Endodermal cell (in vitro differentiated cells): ENCODE data around the gene LILRB3. TPM values are rescaled to one million over a fixed set of nuclear protein-coding genes. Genes with fewer than 3 reads are reported as not detected.
A peak's percentile ranks its signal among the peaks of the same experiment; 100 is the strongest.

ENCODE experiments used
- DNase-seq: peaks from one replicate; pipeline ENCODE4 v3.0.0-alpha.2; 2017
- H3K27ac ChIP-seq: 2 replicates; pipeline ENCODE4 v1.5.1; 2013; ENCODE audit warnings: mild to moderate bottlenecking, low read depth, low read length, moderate library complexity
- H3K27me3 ChIP-seq: 2 replicates; pipeline ENCODE4 v1.6.1; 2013; ENCODE audit warnings: mild to moderate bottlenecking, low read length, moderate library complexity; ENCODE audit not compliant: insufficient read depth, control insufficient read depth, poor library complexity, severe bottlenecking
- H3K36me3 ChIP-seq: 2 replicates; pipeline ENCODE4 v1.7.0; 2013; ENCODE audit warnings: mild to moderate bottlenecking, low read length, moderate library complexity; ENCODE audit not compliant: control insufficient read depth, insufficient read depth
- H3K4me1 ChIP-seq: one replicate; pipeline ENCODE4 v1.7.0; 2013; ENCODE audit warnings: low read length; ENCODE audit not compliant: control insufficient read depth, insufficient read depth
- H3K4me3 ChIP-seq: 2 replicates; pipeline ENCODE4 v1.5.1; 2013; ENCODE audit warnings: mild to moderate bottlenecking, low read length, moderate library complexity
- H3K9ac ChIP-seq: 2 replicates; pipeline ENCODE4 v1.6.1; 2013; ENCODE audit warnings: mild to moderate bottlenecking, low read length, moderate library complexity; ENCODE audit not compliant: poor library complexity, severe bottlenecking; ENCODE audit errors: extremely low read depth
- H3K9me3 ChIP-seq: 2 replicates; pipeline ENCODE4 v1.6.1; 2013; ENCODE audit warnings: mild to moderate bottlenecking, low read length, moderate library complexity; ENCODE audit not compliant: control insufficient read depth
- H3K27ac Mint-ChIP-seq: 2 replicates; pipeline ENCODE4 v1.8.0; 2020; ENCODE audit warnings: mixed read lengths
- H3K27me3 Mint-ChIP-seq: 2 replicates; pipeline ENCODE4 v1.8.0; 2021; ENCODE audit warnings: mild to moderate bottlenecking, mixed read lengths; ENCODE audit not compliant: insufficient read depth
- H3K36me3 Mint-ChIP-seq: 2 replicates; pipeline ENCODE4 v1.8.0; 2020; ENCODE audit warnings: low read depth, mixed read lengths
- H3K4me1 Mint-ChIP-seq: 2 replicates; pipeline ENCODE4 v1.8.0; 2020; ENCODE audit warnings: mixed read lengths
- H3K4me3 Mint-ChIP-seq: 2 replicates; pipeline ENCODE4 v1.8.0; 2020; ENCODE audit warnings: mild to moderate bottlenecking, moderate library complexity, mixed read lengths
- H3K9me3 Mint-ChIP-seq: 2 replicates; pipeline ENCODE4 v1.8.0; 2020; ENCODE audit warnings: mild to moderate bottlenecking, mixed read lengths
- CTCF ChIP-seq: fragments of 200-600 bp; sonication (generic); conservative IDR thresholded peaks from 2 replicates; pipeline ENCODE4 v1.5.0; 2021; ENCODE audit warnings: antibody characterized with exemption, mild to moderate bottlenecking
- WGBS, 2 experiments: methylation state at CpG; one replicate each; pipeline versions ENCODE4 v1.1.5 to v1.1.7; 2013; ENCODE audit warnings: missing lambda C conversion rate in 2 of 2, mixed read lengths in 1 of 2; ENCODE audit not compliant: insufficient coverage in 1 of 2, insufficient read length in 1 of 2; 5-methylcytosine and 5-hydroxymethylcytosine counted together
- total RNA-seq, 2 donors: library from RNA; stranded (reverse); fragmentation: NEBNext Ultra II Directional in 1 of 2; extraction: Animal tissue kit (Norgen Biotek cat#: 25700) in 1 of 2; gene quantifications; 2 replicates in 1 of 2; 3 replicates in 1 of 2; pipeline ENCODE4 v1.2.1, GENCODE V29; 2021

LILRB3 gene
- total RNA-seq, 2 donors from 2014 or later: not detected

- H3K4me1 ChIP-seq: no peaks in the 10 kb centered on the region
- peaks cover 44% of the 10 kb centered on the region for H3K36me3 Mint-ChIP-seq
- no peak overlapping the region for H3K27ac Mint-ChIP-seq
- H3K27ac ChIP-seq: no peak overlapping the region
- H3K27me3 ChIP-seq: no peaks in the 10 kb centered on the region
- H3K9me3 Mint-ChIP-seq: no peaks in the 10 kb centered on the region
- H3K9ac ChIP-seq: no peak overlapping the region
- 93 to 97% methylated on average over 5 to 11 of the region's 11 CpGs for WGBS, 2 experiments
- H3K9me3 ChIP-seq: no peaks in the 10 kb centered on the region
- peak overlapping the region; percentile 76 for H3K4me3 Mint-ChIP-seq
- H3K4me1 Mint-ChIP-seq: peaks cover 10% of the 10 kb centered on the region
- H3K4me3 ChIP-seq: no peak overlapping the region
- no peak for DNase-seq
- H3K27me3 Mint-ChIP-seq: no peaks in the 10 kb centered on the region
- peaks cover 36% of the 10 kb centered on the region for H3K36me3 ChIP-seq
- no peak for TF ChIP-seq CTCF
Observed at GRCh38 chr19:54193011-54193410, 29.8 kb downstream of the LILRB3 start.

GRCh38 chr19:54191811-54192453 is 30.9 kb downstream of the LILRB3 start:
- 68% methylated on average over 9 to 19 of the region's 19 CpGs for WGBS, 2 experiments

DNA sequence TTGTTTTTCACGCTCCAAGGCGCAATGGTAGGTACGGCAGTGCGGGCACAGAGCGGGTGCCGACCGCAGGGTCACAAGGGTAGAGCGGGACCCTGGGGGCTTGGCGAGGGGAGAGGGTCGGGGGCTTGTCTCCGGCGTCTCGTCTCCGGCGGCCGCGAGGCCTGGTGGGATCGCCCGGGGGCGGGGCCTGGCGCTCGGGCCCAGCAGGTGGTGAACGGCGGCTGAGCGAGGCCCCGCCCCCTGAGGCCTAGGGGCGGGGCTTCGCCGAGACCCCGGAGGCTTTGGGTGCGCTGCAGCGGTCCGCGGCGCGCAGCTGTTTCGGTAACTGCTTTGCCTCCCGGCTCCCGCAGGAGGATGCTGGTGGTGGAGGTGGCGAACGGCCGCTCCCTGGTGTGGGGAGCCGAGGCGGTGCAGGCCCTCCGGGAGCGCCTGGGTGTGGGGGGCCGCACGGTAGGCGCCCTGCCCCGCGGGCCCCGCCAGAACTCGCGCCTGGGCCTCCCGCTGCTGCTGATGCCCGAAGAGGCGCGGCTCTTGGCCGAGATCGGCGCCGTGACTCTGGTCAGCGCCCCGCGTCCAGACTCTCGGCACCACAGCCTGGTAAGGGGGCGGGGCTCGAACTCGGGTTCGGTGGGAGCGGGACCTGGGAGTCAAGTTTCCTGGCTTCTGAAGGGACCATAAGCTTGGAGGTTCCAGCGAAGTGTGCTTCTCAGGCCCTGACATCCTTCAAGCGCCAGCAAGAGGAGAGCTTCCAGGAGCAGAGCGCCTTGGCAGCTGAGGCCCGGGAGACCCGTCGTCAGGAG is 31.6 kb downstream of the LILRB3 start, which contains the start of gene TSEN34:
TSEN34 (plus strand) TSS at position 298 of the 800 bp plus-strand sequence; CDS start at position 355, 57 bp downstream.
- H3K36me3 ChIP-seq: peaks cover 43% of the 10 kb centered on the region
- DNase-seq: peak; percentile 94
- 0 to 2% methylated on average over 19 to 77 of the region's 77 CpGs for WGBS, 2 experiments
- peak within 1 kb of the TSS; percentile 88 for H3K9ac ChIP-seq
- peak within 1 kb of the TSS; percentile 98 for H3K27ac ChIP-seq
- no peaks in the 10 kb centered on the region for H3K9me3 Mint-ChIP-seq
- no peak for TF ChIP-seq CTCF
- H3K9me3 ChIP-seq: no peaks in the 10 kb centered on the region
- H3K36me3 Mint-ChIP-seq: peaks cover 50% of the 10 kb centered on the region
- H3K4me3 ChIP-seq: peak within 1 kb of the TSS; percentile 96
- peak within 1 kb of the TSS; percentile 76 for H3K4me3 Mint-ChIP-seq
- H3K27me3 ChIP-seq: no peaks in the 10 kb centered on the region
- no peaks in the 10 kb centered on the region for H3K4me1 ChIP-seq
- H3K4me1 Mint-ChIP-seq: peaks cover 14% of the 10 kb centered on the region
- no peaks in the 10 kb centered on the region for H3K27me3 Mint-ChIP-seq
- H3K27ac Mint-ChIP-seq: peak within 1 kb of the TSS; percentile 100

More at GRCh38 chr19:54191811-54192453, 30.9 kb downstream of the LILRB3 start:
- H3K9me3 ChIP-seq: no peaks in the 10 kb centered on the region
- TF ChIP-seq CTCF: no peak
- H3K27me3 ChIP-seq: no peaks in the 10 kb centered on the region
- peak overlapping the region; percentile 79 for H3K9ac ChIP-seq
- peaks cover 46% of the 10 kb centered on the region for H3K36me3 Mint-ChIP-seq
- no peaks in the 10 kb centered on the region for H3K27me3 Mint-ChIP-seq
- H3K36me3 ChIP-seq: peaks cover 39% of the 10 kb centered on the region
- no peaks in the 10 kb centered on the region for H3K9me3 Mint-ChIP-seq
- H3K4me1 Mint-ChIP-seq: peaks cover 14% of the 10 kb centered on the region
- peak overlapping the region; percentile 93 for H3K27ac Mint-ChIP-seq
- peak overlapping the region; percentile 76 for H3K4me3 Mint-ChIP-seq
- DNase-seq: no peak
- peak overlapping the region; percentile 98 for H3K27ac ChIP-seq
- peak overlapping the region; percentile 96 for H3K4me3 ChIP-seq
- H3K4me1 ChIP-seq: no peaks in the 10 kb centered on the region
